Brain microvascular endothelial cell (primary cell): ENCODE results near the gene CHST15.

Experiments
- DNase-seq: peaks from one replicate; pipeline ENCODE4 v3.0.0-alpha.2; 2020
- H3K27ac ChIP-seq: fragments of 250-450 bp; sonication (Bioruptor Pico); 2 replicates; pipeline ENCODE4 v1.5.1; 2020; ENCODE audit warnings: mild to moderate bottlenecking, moderate library complexity
- H3K27me3 ChIP-seq: fragments of 250-450 bp; sonication (Bioruptor Pico); replicated peaks from 2 replicates; pipeline ENCODE4 v1.5.1; 2020; ENCODE audit warnings: mild to moderate bottlenecking
- H3K36me3 ChIP-seq: fragments of 250-450 bp; sonication (Bioruptor Pico); replicated peaks from 2 replicates; pipeline ENCODE4 v1.5.1; 2020; ENCODE audit warnings: mild to moderate bottlenecking
- H3K4me3 ChIP-seq: 2 replicates; pipeline ENCODE4 v1.5.1; 2011; ENCODE audit warnings: low read depth, mild to moderate bottlenecking, control low read depth, low read length, moderate library complexity
- CTCF ChIP-seq: IDR thresholded peaks from 2 replicates; pipeline ENCODE4 v1.5.1; 2011; ENCODE audit warnings: low read depth, mild to moderate bottlenecking, moderate library complexity, low read length, control low read depth, inconsistent platforms; ENCODE audit errors: missing control alignments
- in situ Hi-C: cut with HindIII; loops from 2 replicates; pipeline ENCODE4 v1.10.0; 2017; ENCODE audit warnings: low sequenced_read_pairs, low pct_ligation_motif_present

CHST15 gene

DNA sequence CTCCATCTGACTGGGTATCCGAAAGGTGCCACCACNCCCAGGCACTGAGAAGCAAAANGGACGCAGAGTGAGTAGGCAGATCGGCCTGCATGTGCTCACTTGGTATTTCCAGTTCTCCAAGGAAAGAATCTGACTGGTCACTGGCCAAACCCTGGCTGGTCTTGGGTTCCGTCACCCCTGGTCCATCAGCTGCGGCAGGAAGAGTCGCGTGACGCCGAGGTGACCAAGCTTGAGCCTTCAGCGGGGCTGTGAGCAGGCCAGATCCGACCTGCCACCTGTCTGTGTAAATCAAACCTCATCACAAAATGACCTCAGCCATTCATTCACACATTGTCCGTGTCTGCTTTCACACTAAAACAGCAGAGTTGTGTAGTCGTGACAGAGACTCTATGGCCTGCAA lies 28.8 kb upstream of the CHST15 start:
- Histone ChIP-seq H3K27ac (no peak overlapping the region), H3K27me3 (no peaks in the 10 kb centered on the region), H3K4me3 (no peak overlapping the region), H3K36me3 (no peaks in the 10 kb centered on the region)
- TF ChIP-seq CTCF, result no peak
- DNase-seq, result no peak
- in situ Hi-C loops, result no loop called here

DNA sequence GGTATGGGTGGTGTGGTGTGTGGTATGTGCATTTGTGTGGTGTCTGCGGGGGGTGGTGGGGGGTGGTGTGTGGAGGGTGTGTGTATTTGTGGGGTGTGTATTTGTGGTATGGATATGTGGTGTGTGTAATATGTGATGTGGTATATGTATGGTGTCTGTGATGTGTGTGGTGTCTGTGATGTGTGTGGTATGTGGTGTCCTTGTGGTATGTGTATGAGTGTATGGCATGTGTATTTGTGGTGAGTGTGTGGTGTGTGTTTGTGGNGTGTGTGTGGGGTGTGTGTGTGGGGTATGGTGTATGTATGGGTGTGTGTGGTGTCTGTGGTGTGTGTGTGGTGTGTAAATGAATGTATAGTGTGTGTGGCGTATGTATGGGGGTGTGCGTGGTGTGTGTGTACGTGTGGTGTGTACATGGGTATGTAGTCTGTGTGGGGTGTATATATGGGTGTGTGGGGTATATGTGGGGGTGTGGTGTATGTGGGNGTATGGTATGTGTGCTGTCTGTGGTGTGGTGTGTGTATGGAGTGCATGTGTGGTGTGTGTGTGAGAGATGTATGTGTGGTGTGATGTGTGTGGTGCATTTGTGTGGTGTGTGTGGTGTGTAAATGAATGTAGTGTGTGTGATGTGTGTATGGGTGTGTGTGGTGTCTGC lies 27.1 kb upstream of the CHST15 start:
- TF ChIP-seq CTCF, result no peak
- Histone ChIP-seq H3K4me3 (no peak overlapping the region), H3K27ac (no peak overlapping the region), H3K27me3 (no peaks in the 10 kb centered on the region), H3K36me3 (no peaks in the 10 kb centered on the region)
- DNase-seq, result no peak
- in situ Hi-C loops, result no loop called here

GRCh38 chr10:124119946-124120345 lies 26.5 kb upstream of the CHST15 start:
- TF ChIP-seq CTCF, result no peak
- no peak for DNase-seq
- no peaks in the 10 kb centered on the region for H3K36me3 ChIP-seq
- in situ Hi-C loops, result no loop called here
- H3K4me3 ChIP-seq, result no peak overlapping the region
- H3K27ac ChIP-seq, result no peak overlapping the region
- no peaks in the 10 kb centered on the region for H3K27me3 ChIP-seq

DNA sequence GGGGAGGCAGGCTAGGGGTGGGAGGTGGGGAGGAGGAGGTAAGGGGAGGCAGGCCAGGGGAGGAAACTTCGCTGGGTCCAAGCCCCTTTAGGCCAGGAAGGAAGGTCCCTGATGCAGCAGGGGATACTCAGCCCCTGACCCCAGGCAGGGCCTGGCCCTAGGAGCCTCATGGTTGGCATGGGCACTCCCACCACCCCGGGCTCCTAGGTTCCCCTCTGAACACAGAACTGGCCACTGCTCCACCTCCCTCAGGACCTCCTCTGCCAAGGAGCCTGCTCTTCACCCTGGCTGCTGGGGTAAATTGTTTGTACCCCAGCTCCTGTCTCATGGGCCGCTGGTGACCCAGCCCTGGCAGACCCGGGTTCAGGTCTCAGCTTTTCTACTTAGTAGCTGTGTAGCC lies 25.8 kb upstream of the CHST15 start:
- no peak for TF ChIP-seq CTCF
- no peak overlapping the region for H3K27ac ChIP-seq
- H3K27me3 ChIP-seq, result no peaks in the 10 kb centered on the region
- H3K4me3 ChIP-seq, result no peak overlapping the region
- no peaks in the 10 kb centered on the region for H3K36me3 ChIP-seq
- in situ Hi-C loops, result no loop called here
- DNase-seq, result no peak

DNA sequence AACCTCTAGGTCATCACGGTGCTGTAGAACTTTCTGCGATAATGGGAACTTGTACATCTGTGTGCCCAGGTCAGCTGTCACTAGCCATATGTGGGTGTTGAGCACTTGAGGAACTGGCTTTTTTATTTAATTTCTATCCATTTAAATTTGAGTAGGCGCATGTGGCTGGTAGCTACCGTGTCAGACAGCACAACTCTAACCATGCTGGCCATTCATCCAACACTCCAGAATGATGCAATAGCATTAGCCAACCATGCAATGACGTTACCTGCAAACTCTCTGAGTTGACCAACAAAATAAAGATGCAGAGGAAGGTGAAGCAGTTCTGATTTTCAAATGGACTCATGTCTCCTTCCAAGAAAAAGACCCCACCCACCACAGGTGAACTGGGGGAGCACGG lies 24.4 kb upstream of the CHST15 start:
- in situ Hi-C loops, result no loop called here
- Histone ChIP-seq H3K27me3 (no peaks in the 10 kb centered on the region), H3K36me3 (no peaks in the 10 kb centered on the region), H3K4me3 (no peak overlapping the region), H3K27ac (no peak overlapping the region)
- no peak for DNase-seq
- TF ChIP-seq CTCF, result no peak

DNA sequence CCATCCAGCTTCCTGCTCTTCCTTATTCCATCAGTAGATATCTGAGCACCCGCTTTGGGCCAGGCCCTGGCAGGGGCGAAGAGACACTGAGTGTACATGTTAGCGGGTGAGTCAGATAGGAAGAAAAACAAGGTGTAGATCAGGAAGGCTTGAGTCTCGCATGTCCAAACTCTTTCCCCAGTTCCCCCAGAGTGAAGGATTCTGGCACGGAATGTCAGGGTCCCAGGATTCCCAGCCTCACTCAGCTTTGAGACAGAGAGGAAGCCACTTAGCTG lies 24.1 kb upstream of the CHST15 start:
- Histone ChIP-seq H3K36me3 (no peaks in the 10 kb centered on the region), H3K4me3 (no peak overlapping the region), H3K27ac (no peak overlapping the region), H3K27me3 (no peaks in the 10 kb centered on the region)
- in situ Hi-C loops, result no loop called here
- no peak for DNase-seq
- no peak for TF ChIP-seq CTCF
